GM18519 (cell line): ENCODE results near the gene ANKRD49.
"Not testable (repeated sequence)": the region's sequence is repeated elsewhere in the genome, so short reads cannot be mapped to it uniquely, and the experiment has no call there.

Source experiments
- ATAC-seq: cut with Tn5 transposase; IDR thresholded peaks from one replicate; pipeline ENCODE4 v1.9.1; 2021; ENCODE audit warnings: mild to moderate bottlenecking, moderate library complexity; ENCODE audit not compliant: unreplicated experiment, low FRiP score

Gene ANKRD49

DNA sequence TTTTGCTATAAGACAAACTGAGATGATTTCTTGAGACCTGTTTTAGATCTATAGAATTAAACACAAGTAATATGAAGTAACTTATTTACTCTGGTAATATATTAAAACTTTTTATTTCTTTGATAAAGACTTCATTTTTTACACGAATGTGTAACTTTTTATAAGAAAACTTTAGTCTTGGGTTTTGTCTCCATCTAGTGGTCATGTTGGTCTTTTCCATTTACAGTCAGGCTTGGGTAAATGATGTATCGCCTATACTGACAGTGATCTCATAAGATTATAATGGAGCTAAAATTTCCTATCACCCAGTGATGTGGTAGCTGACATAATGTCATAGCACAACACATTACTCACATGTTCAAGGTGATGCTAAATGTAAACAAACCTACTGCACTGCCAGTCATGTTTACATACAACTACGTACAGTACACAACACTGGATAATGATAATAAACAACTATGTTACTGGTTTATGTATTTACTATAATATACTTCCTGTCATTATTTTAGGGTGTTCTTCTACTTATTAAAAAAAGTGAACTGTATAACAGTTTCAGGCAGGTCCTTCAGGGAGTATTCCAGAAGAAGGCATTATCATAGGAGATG lies 11.0 kb downstream of the ANKRD49 start:
- ATAC-seq: no peak

DNA sequence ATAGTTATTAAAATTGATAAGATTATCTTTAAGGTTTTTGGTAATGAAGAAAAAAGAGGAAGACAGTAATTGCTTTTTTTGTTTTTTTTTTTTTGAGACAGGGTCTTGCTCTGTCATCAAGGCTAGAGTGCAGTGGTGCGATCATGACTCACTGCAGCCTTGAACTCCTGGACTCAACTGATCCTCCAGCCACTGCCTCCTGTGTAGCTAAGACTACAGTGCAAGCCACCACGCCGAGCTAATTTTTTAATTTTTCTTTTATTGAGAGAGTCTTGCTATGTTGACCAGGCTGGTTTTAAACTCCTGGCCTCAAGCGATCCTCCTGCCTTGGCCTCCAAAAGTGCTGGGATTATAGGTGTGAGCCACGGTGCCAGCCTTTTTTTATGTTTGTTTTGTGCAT lies 12.7 kb downstream of the ANKRD49 start:
- ATAC-seq: not testable (repeated sequence)

DNA sequence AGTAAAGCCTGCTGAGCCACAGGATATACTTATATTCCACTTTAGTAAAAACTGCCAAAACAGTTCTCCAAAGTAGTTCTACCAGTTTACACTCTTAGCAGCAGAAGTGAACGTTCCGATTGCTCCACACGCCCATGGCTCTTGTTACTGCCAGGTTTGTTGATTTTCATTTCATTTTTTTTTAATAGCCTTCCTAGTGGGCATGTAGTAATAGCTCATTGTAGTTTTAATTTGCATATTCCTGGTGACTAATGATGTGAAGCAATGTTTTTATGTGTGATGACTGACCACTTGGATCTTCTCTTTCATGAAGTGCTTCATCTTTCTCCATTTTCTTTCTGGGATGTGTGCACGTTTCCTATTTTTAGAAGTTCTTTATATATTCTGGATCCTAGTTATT lies 13.7 kb downstream of the ANKRD49 start:
- ATAC-seq: no peak

DNA sequence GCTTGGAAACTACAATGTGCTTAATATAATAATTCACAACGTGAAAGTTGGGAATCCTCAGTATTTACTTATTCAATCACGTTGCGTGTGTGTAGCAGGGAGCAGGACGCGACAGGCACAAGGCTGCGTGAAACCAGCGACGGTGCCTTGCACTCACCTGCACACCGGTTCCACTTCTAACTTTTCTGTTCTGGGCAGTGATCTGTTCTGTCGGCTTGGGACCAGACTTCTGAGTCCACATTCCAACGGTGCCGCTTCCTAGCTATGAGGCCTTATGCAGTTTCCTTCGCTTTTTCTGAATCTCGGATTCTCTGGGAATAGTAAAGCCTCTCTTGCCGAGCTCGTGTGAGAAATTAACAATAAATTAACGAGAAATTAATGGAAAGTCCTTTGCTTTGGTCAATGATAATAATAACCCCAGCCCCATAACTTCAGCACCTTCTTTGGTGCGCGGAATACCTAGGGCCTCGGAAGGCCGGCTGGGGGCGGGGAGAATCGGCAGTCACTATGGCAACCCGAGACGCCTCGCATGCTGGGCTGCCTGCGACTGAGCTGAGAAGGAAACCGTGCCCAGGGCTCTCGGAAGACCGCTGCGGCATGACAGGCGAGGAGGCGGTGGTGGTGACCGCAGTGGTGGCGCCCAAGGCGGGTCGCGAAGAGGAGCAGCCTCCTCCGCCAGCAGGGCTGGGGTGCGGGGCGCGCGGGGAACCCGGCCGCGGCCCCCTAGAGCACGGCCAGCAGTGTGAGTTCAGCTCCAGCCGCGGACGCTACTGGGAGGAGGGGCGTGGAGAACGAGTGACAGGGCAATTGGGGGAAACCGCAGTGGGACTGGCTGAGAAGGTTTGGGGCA lies 18.4 kb downstream of the ANKRD49 start, which contains the start of gene C11orf97:
TSS of gene C11orf97 (plus strand) at position 530 of the 850 bp plus-strand sequence. CDS start at position 598, 68 bp downstream.
- ATAC-seq: peak; percentile 64

DNA sequence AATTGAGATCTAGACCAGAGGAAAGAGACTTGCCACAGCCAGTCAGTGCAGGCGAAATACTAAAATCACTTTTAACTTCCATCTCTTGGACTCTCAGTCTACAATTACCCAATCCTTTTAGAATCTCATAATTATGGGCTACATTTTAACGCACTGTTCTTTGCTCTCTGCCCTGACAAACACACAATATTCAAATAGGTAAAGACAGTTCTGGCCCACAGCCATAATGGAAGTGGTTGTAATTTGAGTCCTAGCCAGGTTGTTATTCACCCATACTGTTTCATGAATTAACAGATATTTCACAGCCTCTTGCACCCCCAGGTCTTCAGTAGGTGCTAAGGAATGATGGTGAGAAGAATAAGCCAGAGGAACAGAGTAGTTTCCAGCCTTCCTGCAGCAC lies 19.3 kb downstream of the ANKRD49 start:
- ATAC-seq: no peak

DNA sequence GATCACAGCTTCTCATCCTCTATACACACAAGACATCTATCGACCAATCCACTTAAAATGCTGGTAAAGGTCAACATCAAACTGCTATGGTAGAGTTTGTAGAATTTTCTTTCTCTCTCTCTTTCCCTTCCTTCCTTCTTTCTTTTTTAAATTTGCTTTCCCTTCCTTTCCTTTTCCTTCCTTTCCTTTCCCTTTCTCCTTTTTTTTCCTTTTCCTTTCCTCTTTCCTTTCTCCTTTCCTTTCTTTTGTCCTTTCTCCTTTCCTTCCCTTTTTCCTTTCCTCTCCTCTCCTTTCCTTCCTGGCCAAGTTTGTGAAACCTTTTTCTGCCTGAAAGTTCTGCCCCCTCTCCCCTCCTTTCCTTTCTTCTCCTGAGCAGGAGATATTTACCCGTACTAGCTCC lies 21.6 kb downstream of the ANKRD49 start:
- no peak for ATAC-seq

DNA sequence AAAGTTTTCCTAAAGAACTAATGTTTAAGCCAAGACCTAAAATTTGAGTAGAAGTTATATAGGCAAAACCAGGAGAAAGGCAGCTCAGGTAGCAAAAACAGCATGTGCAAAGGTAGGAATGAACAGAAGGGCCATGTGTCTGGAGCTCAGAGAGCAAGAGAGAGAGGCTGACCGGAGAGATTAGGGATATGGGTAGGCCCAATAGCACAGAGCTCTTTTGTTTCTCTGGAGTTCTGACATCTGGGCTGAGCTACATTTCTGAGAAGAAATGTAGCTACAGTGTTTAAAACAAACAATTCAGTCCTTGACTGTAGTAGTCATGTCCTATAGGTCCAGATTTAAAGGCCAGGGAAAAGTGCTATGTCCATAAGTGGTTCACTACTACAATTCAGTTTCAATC lies 22.9 kb downstream of the ANKRD49 start:
- ATAC-seq: no peak

DNA sequence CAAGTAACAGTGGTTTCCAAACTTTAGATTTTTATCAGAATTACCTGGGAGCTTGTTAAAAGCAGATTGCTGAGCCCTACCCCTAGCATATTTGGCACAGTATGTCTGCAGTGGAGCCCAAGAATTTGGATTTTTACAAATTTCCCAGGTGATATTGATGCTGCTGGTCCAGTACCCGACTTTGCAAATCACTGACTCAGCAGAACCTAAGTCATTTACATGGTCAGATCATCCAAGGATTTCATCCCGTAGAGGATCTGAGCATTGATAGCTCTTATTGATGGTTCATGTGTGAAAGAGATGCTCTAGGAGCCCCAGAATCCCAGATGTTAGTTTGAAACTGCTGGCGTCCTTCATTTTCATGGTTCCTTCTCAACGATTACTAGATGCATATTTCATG lies 24.5 kb downstream of the ANKRD49 start:
- no peak for ATAC-seq

DNA sequence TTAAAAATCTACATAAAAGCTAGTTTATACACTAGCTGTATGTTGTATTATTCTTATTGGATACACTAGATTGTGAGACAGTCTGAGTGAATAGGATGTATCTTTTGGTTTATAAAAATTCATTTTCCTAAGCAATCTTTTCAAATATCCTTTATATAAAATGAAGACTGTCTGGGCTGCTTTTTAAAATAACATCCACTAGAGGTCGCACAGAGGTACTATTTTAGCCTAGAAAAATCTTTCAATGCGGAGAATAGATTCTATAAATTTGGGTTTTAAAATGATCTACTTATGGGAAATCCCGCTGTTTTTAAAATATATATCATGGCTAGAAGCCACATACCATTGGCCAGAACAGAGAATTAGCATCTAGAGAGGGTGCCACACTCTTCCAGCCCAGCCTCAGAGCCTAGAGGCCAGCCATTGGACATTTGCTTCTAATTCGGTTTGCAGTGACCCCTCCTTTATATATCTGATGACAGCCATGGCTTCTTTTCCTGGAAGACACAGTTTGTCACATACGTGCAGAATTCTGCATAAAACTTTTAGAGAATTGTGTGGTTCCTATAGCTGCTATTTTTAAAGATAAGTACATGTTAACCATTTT lies 25.8 kb downstream of the ANKRD49 start:
- no peak for ATAC-seq

DNA sequence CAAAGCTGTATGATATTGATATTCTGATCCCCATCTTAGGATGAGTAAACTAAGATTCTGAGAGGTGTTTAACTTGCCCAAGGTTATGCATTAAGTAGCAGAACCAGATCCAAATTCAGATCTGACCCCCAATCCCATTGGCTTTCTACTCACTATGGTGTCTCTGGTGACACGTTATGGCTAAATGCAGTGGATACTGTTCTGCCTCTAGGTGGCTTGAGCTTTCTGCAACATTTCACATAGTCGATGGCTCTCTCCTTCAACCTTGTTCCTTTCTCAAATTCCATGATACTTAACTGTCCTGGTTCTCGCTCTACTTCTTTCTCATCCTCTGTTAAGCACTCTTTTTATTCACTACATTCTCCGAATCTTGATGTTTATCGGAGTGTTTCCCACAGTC lies 27.9 kb downstream of the ANKRD49 start:
- peak; percentile 56 for ATAC-seq

DNA sequence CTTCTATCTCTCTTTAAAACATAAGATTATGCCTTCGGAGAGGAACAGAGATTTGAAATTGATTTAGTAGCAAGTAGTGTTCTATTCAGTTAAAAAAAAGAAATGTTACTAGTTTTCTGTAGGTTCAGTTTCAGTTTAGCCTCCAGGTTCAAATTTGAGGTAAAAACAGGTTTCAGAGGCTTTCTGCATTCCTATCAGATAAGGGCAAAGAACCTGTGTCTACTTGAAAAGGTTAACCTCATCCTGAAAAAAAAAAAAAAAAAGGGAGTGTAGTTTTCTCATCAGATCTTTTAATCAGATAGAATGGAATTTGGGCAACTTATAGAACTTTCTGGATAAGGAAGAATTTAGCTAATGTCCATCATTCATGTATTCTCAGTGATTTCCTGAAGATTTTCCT lies 30.6 kb downstream of the ANKRD49 start:
- no peak for ATAC-seq

DNA sequence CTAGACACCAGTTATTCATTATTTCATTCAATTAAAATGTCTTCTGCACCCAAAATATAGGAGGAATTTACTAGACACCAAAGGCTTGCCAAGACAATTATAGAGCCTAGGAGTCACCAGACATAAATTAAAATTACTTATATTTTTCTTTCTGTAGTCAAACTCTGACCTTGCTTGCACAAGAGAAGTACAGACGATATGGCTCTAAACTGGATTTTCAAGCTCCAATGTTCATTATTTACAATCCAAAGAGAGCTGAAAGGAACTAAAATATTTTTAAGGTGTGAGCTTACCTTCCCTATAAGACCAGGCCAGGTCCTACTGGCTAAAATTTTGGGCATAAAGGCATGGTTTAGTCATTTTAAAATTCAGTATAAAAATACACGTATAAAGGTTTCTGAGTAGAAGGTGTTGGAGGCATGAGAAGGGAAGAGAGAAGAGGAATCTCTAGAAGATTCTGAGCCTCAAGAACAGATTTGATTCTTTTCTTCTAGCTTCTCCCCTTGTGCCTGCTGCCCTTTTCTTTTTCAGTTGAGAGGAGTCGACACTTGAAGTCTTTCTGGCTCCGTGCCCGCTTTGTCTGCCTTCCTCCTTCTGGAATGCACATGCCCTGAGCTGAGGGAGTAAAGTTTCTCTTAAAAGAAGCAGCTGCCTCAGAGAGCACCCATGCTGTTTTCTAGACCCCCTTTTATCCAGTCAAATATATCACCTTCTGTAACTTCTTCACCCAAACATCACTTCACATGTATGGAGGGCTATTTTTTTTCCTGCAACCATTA lies 32.0 kb downstream of the ANKRD49 start:
- ATAC-seq: no peak

DNA sequence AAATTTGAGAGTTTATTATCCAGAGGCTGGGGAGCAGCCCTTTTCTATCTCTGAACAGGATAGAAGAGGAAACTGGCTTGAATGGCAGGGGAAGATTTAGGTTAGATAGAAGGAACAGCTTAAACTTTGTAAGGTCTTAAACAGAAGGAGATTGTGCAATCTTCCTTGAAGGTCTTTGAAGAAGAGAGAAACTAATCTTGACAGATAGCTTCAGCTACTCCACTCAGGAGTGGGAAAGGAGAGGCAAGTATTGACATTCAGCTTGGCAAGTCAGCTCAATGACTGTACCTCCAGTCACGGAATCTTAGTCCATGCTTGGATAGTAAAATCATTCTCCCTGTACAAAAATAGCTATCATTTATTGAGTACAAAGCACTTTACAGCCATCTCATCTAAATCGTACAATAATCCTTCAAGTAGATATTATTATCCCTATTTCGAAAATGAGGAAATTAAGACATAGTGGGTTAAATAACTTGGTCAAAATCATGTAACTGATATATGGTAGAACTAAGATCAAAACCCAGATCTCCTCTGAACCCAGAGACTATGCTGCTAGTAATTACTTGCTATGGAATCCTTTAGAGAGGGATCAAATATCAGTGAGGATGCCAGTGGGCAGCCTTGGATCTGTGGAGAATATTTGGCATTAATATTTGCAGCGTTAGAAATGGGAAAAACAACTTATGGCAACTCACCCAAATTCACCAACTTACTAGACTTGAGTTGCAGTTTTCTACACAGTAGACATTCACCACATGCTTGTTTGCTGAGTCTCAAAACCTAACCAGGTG lies 33.1 kb downstream of the ANKRD49 start:
- ATAC-seq: no peak

DNA sequence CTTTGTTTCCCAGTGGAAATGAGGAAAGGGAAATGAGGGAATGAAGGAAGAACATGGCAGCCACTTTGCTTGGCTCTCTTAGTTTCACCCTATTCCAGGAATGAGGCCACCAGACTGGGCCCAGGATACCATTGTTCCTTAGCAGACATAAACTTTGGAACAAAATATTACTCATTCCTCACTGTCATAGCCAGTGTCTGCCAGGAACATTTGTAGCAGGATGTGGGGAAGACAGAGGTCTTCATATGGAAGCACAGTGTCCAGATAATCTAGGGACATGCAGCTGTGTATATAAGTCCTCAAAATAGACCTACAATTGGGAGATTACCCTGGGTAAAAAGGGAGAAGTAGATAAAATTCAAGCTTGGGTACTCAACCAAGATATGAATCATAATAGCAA lies 34.8 kb downstream of the ANKRD49 start:
- ATAC-seq: no peak

DNA sequence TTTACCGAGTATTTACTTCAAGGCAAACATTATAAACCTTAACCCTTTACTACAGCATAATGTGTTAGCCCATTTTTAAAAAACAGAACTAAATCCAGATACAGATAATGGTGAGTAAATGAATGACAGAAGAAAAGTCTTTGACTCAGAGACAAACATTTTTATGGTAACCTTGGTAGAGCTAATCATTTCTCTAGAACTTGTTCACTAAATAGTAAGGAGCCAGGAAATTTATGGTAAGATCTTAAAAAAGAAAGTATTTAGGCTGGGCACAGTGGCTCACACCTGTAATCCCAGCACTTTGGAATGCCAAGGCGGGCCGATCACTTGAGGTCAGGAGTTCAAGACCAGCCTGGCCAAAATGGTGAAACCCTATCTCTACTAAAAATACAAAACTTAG lies 38.4 kb downstream of the ANKRD49 start:
- ATAC-seq: no peak

DNA sequence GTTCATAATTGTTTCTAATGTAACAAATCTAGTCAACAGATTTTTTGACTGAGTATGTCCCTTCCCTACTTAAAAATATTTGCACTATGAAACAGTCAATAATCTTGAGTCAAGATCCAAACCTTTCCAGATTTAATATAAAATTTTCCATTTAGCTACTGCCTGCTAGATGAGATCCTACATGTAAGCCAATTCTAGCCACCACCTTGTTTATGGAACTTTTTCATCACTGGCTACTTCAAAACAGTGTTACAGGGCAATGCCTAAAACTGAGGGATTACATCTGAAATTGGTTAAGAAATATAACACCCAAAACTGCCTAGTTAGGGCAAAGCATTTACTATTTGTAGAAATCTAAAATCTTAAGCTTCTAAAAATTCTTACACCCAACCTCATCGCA lies 39.4 kb downstream of the ANKRD49 start:
- no peak for ATAC-seq

DNA sequence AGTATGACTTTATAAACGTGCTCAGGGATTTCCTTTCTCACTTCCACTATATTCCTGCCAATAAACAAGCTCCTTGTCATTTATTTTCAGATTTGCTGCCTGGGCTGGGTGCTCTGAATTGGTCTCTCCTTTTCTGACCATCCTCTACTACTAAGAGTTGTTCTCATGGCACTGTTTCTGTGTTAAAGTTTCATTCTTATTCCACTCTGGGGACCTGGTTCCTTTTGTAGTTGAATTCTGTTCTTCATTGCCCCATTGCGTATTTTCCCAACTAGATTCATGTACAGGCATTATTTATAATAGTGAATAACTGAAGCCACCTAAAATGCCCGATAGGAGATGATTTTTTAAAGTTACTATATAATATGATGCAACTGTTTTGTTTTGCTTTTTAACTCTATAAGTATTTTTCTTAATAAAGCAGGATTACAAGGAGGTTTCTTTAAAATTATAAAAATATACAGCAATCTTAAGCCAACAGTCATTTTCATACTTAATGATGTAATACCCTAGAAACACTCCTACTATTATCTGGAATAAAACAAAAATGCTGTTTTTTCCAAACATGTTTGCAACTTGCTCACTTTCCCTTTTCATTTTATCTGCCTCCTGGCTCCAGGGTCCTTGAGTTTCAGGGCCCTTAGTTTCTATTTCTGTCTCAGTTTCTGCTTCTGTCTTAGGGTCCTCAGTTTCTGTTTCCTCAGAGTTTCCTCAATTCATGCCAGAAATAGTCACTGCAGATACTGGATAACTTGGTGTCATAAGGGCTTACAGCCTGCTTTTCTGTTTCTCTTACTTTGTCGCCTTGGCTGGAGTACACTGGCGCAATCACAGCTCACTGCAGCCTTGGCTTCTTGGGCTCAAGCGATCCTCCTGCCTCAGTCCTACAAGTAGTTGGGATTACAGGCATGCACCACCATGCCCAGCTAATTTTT lies 40.2 kb downstream of the ANKRD49 start:
- ATAC-seq: no peak

DNA sequence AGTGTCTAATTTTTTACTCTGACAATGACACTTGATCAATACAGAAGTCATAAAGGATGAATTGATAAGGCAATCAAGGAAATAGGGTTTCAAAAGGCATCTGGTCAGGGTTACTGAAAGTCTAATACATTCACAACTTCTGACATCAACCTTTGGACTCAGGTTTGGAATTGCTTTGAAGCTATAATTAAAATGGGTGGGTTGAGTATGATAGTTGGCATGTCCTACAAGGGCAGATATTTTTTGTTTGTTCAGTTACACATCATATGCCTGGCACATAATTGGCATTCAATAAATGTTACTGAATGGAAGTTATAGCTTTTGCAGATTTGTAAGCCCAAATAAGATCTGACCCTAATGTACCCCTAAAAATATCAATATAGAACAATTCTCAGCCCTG lies 42.6 kb downstream of the ANKRD49 start:
- no peak for ATAC-seq

DNA sequence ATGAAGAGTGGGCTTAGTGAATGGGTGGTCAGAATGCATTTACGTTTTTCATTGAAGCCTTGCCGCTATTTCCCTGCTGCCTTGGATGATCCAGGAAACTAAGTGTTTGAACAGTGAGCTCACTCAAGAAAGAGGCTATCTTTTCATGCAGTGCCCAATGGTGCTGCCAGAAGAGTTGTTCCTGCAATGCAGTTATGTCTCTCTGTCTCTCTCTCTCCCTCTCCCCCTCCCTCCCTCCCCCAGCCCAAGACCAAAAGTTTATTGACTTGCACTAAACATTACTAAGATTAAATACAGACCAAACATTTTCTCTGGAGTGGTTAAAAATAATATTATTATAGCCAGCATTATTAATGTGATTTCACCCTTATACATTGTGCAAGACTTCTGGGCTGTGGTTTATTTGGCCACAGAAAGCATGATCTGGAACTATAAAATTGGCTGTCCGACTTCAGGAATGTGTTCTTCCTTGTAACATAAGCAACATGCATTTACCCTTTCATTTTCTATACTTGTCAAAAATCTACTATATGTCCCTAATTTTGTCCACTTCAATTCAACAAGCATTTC lies 43.3 kb downstream of the ANKRD49 start:
- ATAC-seq: no peak
